H9 (cell line): Measurements from ENCODE around the gene KCNIP4. TPM values are rescaled to one million over a fixed set of nuclear protein-coding genes. Genes with fewer than 3 reads are reported as not detected.

Source experiments
- DNase-seq: peaks from one replicate; pipeline ENCODE4 v3.0.0-alpha.2; 2017
- H2AFZ ChIP-seq: one replicate; pipeline ENCODE4 v1.6.1; 2013; ENCODE audit warnings: mild to moderate bottlenecking, low read length, control low read depth, moderate library complexity
- H2AK5ac ChIP-seq: 2 replicates; pipeline ENCODE4 v1.6.1; 2013; ENCODE audit warnings: low read length, control low read depth, mixed read lengths; ENCODE audit not compliant: insufficient read length
- H2BK120ac ChIP-seq: one replicate; pipeline ENCODE4 v1.6.1; 2013; ENCODE audit warnings: low read depth, mild to moderate bottlenecking, low read length, control low read depth, inconsistent platforms; ENCODE audit not compliant: poor library complexity, severe bottlenecking
- H2BK12ac ChIP-seq: 2 replicates; pipeline ENCODE4 v1.6.1; 2013; ENCODE audit warnings: low read length, control low read depth, mixed read lengths, low read depth; ENCODE audit not compliant: insufficient read length
- H2BK15ac ChIP-seq: 2 replicates; pipeline ENCODE4 v1.6.1; 2013; ENCODE audit warnings: low read depth, low read length, control low read depth
- H2BK20ac ChIP-seq: one replicate; pipeline ENCODE4 v1.6.1; 2013; ENCODE audit warnings: low read depth, mild to moderate bottlenecking, low read length, control low read depth, inconsistent platforms; ENCODE audit not compliant: poor library complexity, severe bottlenecking
- H2BK5ac ChIP-seq: 2 replicates; pipeline ENCODE4 v1.6.1; 2013; ENCODE audit warnings: low read length, control low read depth, mixed read lengths; ENCODE audit not compliant: insufficient read length
- H3K14ac ChIP-seq: 2 replicates; pipeline ENCODE4 v1.6.1; 2013; ENCODE audit warnings: low read length, control low read depth; ENCODE audit not compliant: insufficient read depth
- H3K18ac ChIP-seq: 2 replicates; pipeline ENCODE4 v1.6.1; 2013; ENCODE audit warnings: low read depth, mild to moderate bottlenecking, mixed read lengths, low read length, control low read depth; ENCODE audit not compliant: insufficient read length
- H3K23ac ChIP-seq: 2 replicates; pipeline ENCODE4 v1.6.1; 2013; ENCODE audit warnings: low read length, control low read depth, mixed read lengths, low read depth; ENCODE audit not compliant: insufficient read length
- H3K23me2 ChIP-seq: 2 replicates; pipeline ENCODE4 v1.6.1; 2013; ENCODE audit warnings: low read depth, mild to moderate bottlenecking, mixed read lengths, low read length, control low read depth; ENCODE audit not compliant: insufficient read length, poor library complexity, severe bottlenecking
- H3K27ac ChIP-seq: 2 replicates; pipeline ENCODE4 v1.5.1; 2013; ENCODE audit warnings: low read length, control low read depth, mixed read lengths, low read depth; ENCODE audit not compliant: insufficient read length
- H3K27me3 ChIP-seq: 2 replicates; pipeline ENCODE4 v1.6.1; 2013; ENCODE audit warnings: low read length, control low read depth, inconsistent platforms; ENCODE audit not compliant: insufficient read depth
- H3K4ac ChIP-seq: 2 replicates; pipeline ENCODE4 v1.6.1; 2013; ENCODE audit warnings: low read depth, mild to moderate bottlenecking, control low read depth, inconsistent platforms, low read length, moderate library complexity
- H3K4me1 ChIP-seq: 2 replicates; pipeline ENCODE4 v1.6.1; 2013; ENCODE audit warnings: low read length, control low read depth, inconsistent platforms; ENCODE audit not compliant: insufficient read depth
- H3K4me2 ChIP-seq: 2 replicates; pipeline ENCODE4 v1.6.1; 2013; ENCODE audit warnings: low read length, control low read depth, mixed read lengths; ENCODE audit not compliant: insufficient read length, insufficient read depth
- H3K56ac ChIP-seq: 2 replicates; pipeline ENCODE4 v1.6.1; 2013; ENCODE audit warnings: low read depth, mild to moderate bottlenecking, mixed read lengths, low read length, control low read depth; ENCODE audit not compliant: insufficient read length
- H3K79me1 ChIP-seq: 2 replicates; pipeline ENCODE4 v1.6.1; 2013; ENCODE audit warnings: low read depth, mild to moderate bottlenecking, moderate library complexity, low read length, control low read depth, inconsistent platforms; ENCODE audit not compliant: insufficient read depth, poor library complexity, severe bottlenecking
- H3K79me2 ChIP-seq: 2 replicates; pipeline ENCODE4 v1.6.1; 2013; ENCODE audit warnings: low read length, control low read depth, inconsistent platforms; ENCODE audit not compliant: insufficient read depth
- H3K9ac ChIP-seq: 2 replicates; pipeline ENCODE4 v1.6.1; 2013; ENCODE audit warnings: low read length, control low read depth, mixed read lengths; ENCODE audit not compliant: insufficient read length; ENCODE audit errors: extremely low read depth
- H3K9me3 ChIP-seq: one replicate; pipeline ENCODE4 v1.6.1; 2013; ENCODE audit warnings: low read depth, low read length, inconsistent platforms; ENCODE audit not compliant: control insufficient read depth
- H3T11ph ChIP-seq: one replicate; pipeline ENCODE4 v1.6.1; 2013; ENCODE audit warnings: mild to moderate bottlenecking, low read length, control low read depth, inconsistent platforms
- H4K20me1 ChIP-seq: one replicate; pipeline ENCODE4 v1.6.1; 2013; ENCODE audit not compliant: control insufficient read depth, insufficient read length, insufficient read depth
- H4K5ac ChIP-seq: 2 replicates; pipeline ENCODE4 v1.6.1; 2013; ENCODE audit warnings: low read depth, mild to moderate bottlenecking, mixed read lengths, low read length, control low read depth; ENCODE audit not compliant: insufficient read length
- H4K8ac ChIP-seq: replicated peaks from 2 replicates; pipeline ENCODE4 v1.6.1; 2013; ENCODE audit warnings: low read length, control low read depth, mixed read lengths, low read depth; ENCODE audit not compliant: insufficient read length
- H4K91ac ChIP-seq: 2 replicates; pipeline ENCODE4 v1.6.1; 2013; ENCODE audit warnings: low read depth, mild to moderate bottlenecking, moderate library complexity, mixed read lengths, low read length, control low read depth; ENCODE audit not compliant: insufficient read length
- H3K27ac Mint-ChIP-seq, 3 experiments: 2 replicates in 2 of 3; 3 replicates in 1 of 3; pipeline ENCODE4 v1.8.0; 2020 to 2021; ENCODE audit warnings: mixed read lengths in 3 of 3, mild to moderate bottlenecking in 1 of 3, moderate library complexity in 1 of 3
- H3K27me3 Mint-ChIP-seq: 2 replicates; pipeline ENCODE4 v1.8.0; 2021; ENCODE audit warnings: low read depth, mild to moderate bottlenecking, moderate library complexity, mixed read lengths
- H3K36me3 Mint-ChIP-seq, 3 experiments: 2 replicates in 2 of 3; 3 replicates in 1 of 3; pipeline ENCODE4 v1.8.0; 2020 to 2021; ENCODE audit warnings: low read depth in 3 of 3, mixed read lengths in 3 of 3; ENCODE audit not compliant: insufficient read depth in 1 of 3
- H3K4me1 Mint-ChIP-seq, 2 experiments: 2 replicates each; pipeline ENCODE4 v1.8.0; 2020; ENCODE audit warnings: mixed read lengths in 2 of 2
- H3K4me3 Mint-ChIP-seq, 2 experiments: 2 replicates in 1 of 2; 3 replicates in 1 of 2; pipeline ENCODE4 v1.8.0; 2020 to 2021; ENCODE audit warnings: mild to moderate bottlenecking in 2 of 2, mixed read lengths in 2 of 2, moderate library complexity in 1 of 2
- H3K9me3 Mint-ChIP-seq, 2 experiments: 2 replicates in 1 of 2; 3 replicates in 1 of 2; pipeline ENCODE4 v1.8.0; 2020; ENCODE audit warnings: mild to moderate bottlenecking in 2 of 2, mixed read lengths in 2 of 2, moderate library complexity in 1 of 2
- WGBS: extraction: QIAGEN DNeasy Blood & Tissue Kit; methylation state at CpG from one replicate; pipeline ENCODE4 v1.1.7; 2013; ENCODE audit warnings: missing lambda C conversion rate, low lambda C conversion rate, mixed read lengths; ENCODE audit not compliant: insufficient read length; ENCODE audit errors: extremely low coverage; 5-methylcytosine and 5-hydroxymethylcytosine counted together
- total RNA-seq: library from RNA; stranded (reverse); gene quantifications from 2 replicates; pipeline ENCODE4 v1.2.1, GENCODE V29; 2021
- TF ChIP-seq, protein P1 (sequence below): fragments of 200-600 bp; sonication (generic); conservative IDR thresholded peaks from 3 replicates; pipeline ENCODE4 v1.8.0; 2021; ENCODE audit warnings: antibody characterized with exemption, mild to moderate bottlenecking

KCNIP4 gene
- total RNA-seq, 1 experiment from 2014 or later, result not detected

GRCh38 chr4:21827575-21827974, 121.0 kb downstream of the KCNIP4 start:
- no peak overlapping the region for H3K4me3 Mint-ChIP-seq
- H3K4me2 ChIP-seq, result no peak overlapping the region

More at GRCh38 chr4:21827575-21827974, 121.0 kb downstream of the KCNIP4 start:
- H3K4me1 Mint-ChIP-seq, result peaks cover 0 to 4% of the 10 kb centered on the region in 2 experiments; a peak in 1 of 4 replicates
- Histone ChIP-seq H2BK12ac (no peak overlapping the region), H3K4me1 (no peaks in the 10 kb centered on the region), H3K14ac (no peak overlapping the region), H3K9me3 (no peaks in the 10 kb centered on the region), H3K27me3 (no peaks in the 10 kb centered on the region), H2BK5ac (no peak overlapping the region), H2AFZ (no peak overlapping the region), H2BK120ac (no peak overlapping the region), H2BK15ac (no peak overlapping the region), H3K79me2 (no peaks in the 10 kb centered on the region), H4K20me1 (no peaks in the 10 kb centered on the region), H4K91ac (no peak overlapping the region), H3K23ac (no peak overlapping the region), H4K8ac (no peak overlapping the region), H4K5ac (no peak overlapping the region), H3K4ac (no peak overlapping the region), H3K23me2 (no peaks in the 10 kb centered on the region), H3K56ac (no peak overlapping the region), H3K79me1 (no peaks in the 10 kb centered on the region), H3T11ph (no peak overlapping the region), H3K18ac (no peak overlapping the region), H2BK20ac (no peak overlapping the region), H3K27ac (no peak overlapping the region), H3K9ac (no peak overlapping the region), H2AK5ac (no peak overlapping the region)
- no peak overlapping the region for H3K27ac Mint-ChIP-seq
- DNase-seq, result no peak
- peaks cover 3 to 8% of the 10 kb centered on the region in 2 experiments; a peak in 4 of 5 replicates for H3K9me3 Mint-ChIP-seq
- no CpG with 5 or more reads among the region's 3 CpGs for WGBS
- H3K27me3 Mint-ChIP-seq, result no peaks in the 10 kb centered on the region
- TF ChIP-seq, protein P1, sequence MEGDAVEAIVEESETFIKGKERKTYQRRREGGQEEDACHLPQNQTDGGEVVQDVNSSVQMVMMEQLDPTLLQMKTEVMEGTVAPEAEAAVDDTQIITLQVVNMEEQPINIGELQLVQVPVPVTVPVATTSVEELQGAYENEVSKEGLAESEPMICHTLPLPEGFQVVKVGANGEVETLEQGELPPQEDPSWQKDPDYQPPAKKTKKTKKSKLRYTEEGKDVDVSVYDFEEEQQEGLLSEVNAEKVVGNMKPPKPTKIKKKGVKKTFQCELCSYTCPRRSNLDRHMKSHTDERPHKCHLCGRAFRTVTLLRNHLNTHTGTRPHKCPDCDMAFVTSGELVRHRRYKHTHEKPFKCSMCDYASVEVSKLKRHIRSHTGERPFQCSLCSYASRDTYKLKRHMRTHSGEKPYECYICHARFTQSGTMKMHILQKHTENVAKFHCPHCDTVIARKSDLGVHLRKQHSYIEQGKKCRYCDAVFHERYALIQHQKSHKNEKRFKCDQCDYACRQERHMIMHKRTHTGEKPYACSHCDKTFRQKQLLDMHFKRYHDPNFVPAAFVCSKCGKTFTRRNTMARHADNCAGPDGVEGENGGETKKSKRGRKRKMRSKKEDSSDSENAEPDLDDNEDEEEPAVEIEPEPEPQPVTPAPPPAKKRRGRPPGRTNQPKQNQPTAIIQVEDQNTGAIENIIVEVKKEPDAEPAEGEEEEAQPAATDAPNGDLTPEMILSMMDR, result no peak
- peaks cover 0 to 7% (median 0%) of the 10 kb centered on the region in 3 experiments; a peak in 3 of 7 replicates for H3K36me3 Mint-ChIP-seq
